HG03064 (cell line): ENCODE results near the gene ASPA.
"Not testable (repeated sequence)": the region's sequence is repeated elsewhere in the genome, so short reads cannot be mapped to it uniquely, and the experiment has no call there.

ENCODE experiments used
- ATAC-seq: cut with Tn5 transposase; IDR thresholded peaks from one replicate; pipeline ENCODE4 v1.9.1; 2021; ENCODE audit warnings: low read depth; ENCODE audit not compliant: unreplicated experiment

The ASPA gene

GRCh38 chr17:3475812-3476610 is at the start of gene ASPA:
ASPA (plus strand) TSS chr17:3475997; CDS start chr17:3476160, 163 bp downstream.
- no peak for ATAC-seq

- not testable (repeated sequence) for ATAC-seq
Observed at GRCh38 chr17:3433215-3433614, 42.6 kb upstream of the ASPA start.

GRCh38 chr17:3433741-3434140 is 42.1 kb upstream of the ASPA start, which contains the start of gene OR1E2:
OR1E2 (minus strand) TSS chr17:3433841; CDS start chr17:3433841, 0 bp downstream.
- no peak for ATAC-seq

DNA sequence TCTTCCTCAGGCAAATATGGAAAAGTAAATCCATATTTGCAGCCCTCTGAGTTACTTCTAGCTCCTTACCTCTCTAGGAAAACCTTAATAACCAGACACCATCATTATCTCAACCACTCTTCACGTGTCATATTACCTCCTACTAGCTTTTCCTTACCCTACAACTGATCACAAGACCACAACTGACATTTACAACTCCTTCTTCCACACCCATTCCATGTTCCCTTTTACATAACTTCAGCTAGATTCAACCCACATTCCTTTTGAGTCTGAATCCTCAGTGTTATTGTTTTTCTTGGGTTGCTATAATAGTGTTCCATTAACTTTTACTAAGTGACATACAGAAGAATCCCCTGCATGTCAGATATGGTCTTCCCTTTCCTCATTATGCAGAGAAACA is 37.4 kb upstream of the ASPA start:
- ATAC-seq: no peak

DNA sequence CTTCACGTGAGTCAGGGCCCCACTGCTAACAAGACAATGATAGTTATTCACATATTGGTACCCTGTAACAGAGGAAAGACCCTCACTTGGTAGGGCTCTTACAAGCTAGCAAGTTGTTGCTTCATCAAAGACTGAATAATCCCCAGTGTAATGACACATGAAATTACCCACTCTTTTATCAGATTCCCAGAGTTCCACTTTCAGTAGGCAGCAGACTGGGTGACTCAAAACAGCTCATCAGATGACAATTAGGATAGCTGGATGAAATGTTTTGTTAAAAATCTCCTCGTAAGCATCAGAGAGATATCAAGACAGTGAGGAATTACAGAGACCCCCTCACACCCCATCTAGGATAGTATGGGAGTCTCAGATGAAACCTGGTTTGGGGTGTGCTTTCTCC is 35.3 kb upstream of the ASPA start:
- no peak for ATAC-seq

GRCh38 chr17:3447625-3448024 is 28.2 kb upstream of the ASPA start:
- no peak for ATAC-seq

GRCh38 chr17:3448059-3448665 is 27.6 kb upstream of the ASPA start:
- no peak for ATAC-seq

DNA sequence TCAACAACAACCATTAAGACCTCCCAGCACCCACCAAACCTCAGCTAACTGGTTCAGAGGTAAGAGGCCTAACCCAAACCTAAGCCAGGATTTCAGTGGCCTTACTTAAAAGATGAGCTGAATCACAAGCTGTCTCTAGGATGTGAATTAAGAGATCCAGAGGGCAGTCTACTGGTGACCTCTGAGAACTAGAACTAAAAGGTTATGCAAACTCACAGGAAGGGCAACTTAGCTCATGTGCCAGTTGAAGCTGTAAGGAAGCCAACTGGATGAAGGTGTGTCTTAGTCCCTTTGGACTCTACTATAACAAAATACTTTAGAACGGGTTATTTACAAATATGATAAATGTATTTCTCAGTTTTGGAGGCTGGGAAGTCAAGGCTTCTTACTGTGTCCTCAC is 9.4 kb upstream of the ASPA start:
- not testable (repeated sequence) for ATAC-seq

GRCh38 chr17:3469529-3469928 is 6.3 kb upstream of the ASPA start:
- no peak for ATAC-seq

- no peak for ATAC-seq
Observed at GRCh38 chr17:3471599-3471998, 4.2 kb upstream of the ASPA start, which contains the start of gene SPATA22. SPATA22 (minus strand) TSS chr17:3471819; CDS start chr17:3469325, 2,494 bp downstream.

DNA sequence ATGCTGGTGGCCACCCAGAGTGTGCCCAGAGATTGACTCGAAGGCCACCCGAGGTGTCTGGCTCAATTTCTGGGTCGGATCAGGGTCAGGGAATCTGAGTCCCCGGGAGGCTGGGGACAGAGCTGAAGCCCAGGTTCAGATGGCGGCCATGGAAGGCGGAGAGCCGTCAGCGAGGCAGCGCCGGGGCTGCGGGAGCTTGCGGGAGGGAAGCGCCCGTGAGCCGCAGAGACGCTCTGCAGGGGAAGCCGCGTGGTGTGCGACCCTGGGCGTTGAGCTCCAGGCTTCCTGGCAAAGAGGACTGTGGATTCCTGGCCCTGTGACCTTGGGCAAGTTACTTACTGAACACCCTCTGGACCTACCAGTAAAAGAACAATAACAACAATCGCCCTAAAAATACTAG is 3.7 kb upstream of the ASPA start:
- no peak for ATAC-seq

- ATAC-seq: no peak
Observed at GRCh38 chr17:3474212-3474611, 1.6 kb upstream of the ASPA start.

GRCh38 chr17:3475251-3475685 is 529 bp upstream of the ASPA start:
- no peak for ATAC-seq

- ATAC-seq: no peak
Observed at GRCh38 chr17:3479988-3480387, 4.2 kb downstream of the ASPA start.

DNA sequence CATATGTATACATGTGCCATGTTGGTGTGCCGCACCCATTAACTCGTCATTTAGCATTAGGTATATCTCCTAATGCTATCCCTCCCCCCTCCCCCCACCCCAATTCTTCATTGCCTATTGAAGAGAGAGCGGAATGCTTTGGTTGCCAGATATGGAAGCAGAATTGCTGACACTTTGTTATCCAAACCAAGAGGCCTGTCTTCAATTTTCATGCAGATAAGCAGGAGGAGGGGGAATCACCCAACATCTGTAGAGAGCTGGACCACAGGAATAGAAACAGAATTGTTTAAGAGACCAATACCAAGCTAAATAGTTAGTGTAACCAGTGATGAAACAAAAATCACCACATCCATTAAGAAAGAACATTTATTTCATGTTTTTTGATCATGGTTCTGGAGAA is 7.1 kb downstream of the ASPA start:
- ATAC-seq: no peak

DNA sequence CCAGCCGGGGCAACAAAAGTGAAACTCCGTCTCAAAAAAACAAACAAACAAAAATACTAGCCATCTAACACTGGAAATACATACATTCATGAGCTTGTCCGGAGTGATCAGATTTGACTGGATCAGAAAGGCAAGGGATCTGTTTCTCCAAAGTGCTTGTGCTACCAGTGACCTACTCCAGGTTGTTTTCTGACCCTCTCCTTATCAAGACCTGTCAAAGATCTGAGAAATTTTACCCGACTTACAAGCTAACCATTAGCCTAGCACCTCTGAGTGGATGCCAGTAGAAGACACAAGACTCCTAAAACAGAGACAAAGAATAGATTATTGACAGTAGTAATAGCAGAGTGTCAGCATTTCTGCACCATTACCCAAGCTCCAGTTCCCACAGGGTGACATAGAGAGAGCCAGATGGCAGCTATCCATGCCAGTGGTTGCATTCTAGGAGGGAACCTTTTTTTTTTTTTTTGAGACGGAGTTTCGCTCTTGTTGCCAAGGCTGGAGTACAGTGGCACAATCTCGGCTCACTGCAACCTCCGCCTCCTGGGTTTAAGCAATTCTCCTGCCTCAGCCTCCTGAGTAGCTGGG is 9.8 kb downstream of the ASPA start:
- ATAC-seq: no peak

DNA sequence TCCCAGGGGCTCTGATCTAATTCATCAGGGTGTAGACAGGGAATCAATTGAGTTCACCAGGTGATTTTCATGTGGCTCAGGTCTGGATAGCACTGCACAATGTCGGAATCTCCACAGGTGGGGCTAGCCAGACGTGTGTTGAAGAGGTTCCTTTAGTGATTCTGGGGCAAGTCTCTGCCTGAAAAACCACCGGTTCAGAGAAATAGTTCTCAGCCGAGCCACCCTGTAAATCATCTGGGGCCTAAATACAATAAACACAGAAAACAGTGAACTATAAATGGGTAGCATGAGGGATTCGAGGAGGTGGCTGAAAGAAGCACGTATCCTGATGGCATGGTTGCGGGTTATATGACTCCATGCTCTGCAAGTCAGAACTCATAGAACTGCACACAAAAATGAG is 21.3 kb downstream of the ASPA start:
- ATAC-seq: no peak

DNA sequence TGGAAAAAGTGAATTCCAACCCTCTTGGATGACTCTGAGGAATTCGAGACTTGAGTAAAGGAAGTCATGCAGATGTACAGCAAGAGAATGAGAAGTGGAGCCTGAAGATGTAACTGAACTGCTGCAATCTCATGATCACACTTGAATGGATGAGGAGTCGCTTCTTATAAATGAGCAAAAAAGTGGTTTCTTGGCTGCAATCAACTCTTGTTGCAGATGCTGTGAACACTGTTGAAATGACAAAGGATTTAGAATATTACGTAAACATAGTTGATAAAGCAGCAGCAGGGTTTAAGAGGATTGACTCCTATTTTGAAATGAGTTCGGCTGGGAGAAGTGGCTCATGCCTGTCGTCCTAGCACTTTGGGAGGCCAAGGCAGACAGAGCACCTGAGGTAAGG is 25.5 kb downstream of the ASPA start:
- no peak for ATAC-seq

DNA sequence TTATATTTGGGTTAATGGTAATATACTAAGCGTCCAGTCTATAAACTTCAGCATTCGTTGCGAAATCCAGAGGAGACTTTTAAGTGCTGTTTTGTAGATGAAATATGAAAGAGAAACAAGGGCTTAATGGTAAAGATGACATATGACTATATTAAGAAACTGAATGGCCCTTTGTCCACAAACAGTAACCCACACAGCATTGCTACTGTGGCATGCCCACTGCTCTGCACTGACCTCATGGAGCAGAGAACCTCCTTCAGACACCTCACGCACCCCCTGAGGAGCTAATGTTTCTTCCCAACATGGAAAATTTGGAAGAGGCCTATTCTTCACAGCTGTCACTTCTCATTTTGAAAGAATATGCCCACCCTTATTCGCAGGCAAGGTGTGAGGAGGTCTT is 26.7 kb downstream of the ASPA start:
- ATAC-seq: no peak

GRCh38 chr17:3503285-3503684 is 27.5 kb downstream of the ASPA start:
- no peak for ATAC-seq

DNA sequence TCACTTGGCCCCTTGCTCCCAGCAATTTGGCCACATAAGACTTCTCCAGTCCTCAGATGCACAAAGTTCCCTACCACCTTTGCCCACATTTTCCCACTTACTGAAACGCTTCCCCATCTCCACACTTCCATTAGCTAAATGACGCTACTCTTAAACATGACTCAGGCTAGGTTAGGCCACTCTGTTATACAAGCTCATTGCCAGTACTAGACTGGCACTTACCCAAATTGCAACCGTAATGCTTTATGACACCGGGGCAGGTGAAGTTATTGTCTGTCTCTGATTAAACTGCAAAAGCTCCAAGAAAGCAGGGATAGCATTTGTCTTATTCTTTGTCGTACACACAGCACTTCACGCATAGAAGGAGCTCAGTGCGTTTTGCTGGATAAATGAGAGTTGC is 29.2 kb downstream of the ASPA start:
- no peak for ATAC-seq

DNA sequence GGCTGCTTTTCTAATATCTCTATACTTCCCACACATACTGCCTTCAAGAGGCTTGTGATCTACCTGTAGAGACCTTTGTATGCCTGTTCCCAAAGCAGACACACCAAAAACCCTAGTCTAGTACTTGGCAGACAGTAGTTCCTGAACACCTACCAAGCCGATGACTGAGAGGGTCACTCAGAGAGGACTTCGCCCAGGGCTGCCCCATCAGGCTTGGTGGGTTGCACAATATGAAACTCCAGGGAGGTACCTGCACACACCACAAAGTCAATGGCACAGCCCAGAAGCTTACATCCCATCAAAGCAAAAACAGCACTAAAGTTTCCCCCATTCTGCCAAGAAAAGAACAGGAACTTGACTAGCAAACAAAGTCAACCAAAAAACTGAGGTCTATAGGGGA is 30.3 kb downstream of the ASPA start:
- ATAC-seq: no peak
